ENCODE measurements around the gene ARHGEF3.

The ARHGEF3 gene

DNA sequence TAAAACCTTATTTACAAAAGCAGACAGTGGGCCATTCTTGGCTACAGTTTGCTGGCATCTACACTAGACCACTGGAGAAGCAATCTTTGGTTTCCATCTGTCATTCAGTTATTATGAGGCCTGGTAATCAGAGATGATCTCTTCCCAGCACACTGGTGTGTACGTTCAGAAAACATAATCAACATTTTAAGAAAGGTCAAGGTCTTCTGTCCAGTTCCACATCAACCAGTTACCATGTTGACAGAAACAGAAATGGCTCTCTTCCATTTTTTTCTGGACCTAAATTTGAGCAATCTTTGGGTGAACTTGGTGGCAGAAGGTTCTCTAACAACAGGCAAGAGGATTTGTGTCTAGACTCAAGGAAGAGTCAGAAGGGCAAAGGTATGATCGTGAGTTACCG is 29.8 kb upstream of the ARHGEF3 start:
- ATAC-seq (replicated peaks; ENCODE audit: extremely low read depth, poor library complexity, severe bottlenecking): no peak

DNA sequence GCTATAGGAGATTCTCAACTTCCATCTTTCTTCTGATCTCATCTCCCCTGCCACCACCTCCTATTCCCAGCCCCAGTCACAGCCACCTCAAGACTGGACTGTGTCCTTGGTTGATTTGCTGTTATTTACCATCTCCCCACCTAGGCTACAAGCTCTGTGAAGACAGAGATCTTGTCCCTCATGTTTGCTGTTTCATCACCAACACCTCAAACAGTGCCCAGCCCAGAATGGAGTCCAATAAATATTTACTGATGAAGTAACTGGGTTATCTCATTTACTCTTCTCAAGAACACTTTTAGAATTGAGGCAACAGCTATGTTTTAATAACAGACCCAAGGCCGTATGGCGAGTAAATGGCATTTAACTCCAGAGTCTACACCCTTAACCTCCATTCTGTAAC is 29.1 kb upstream of the ARHGEF3 start:
- H3K4me3 Mint-ChIP-seq: no peak overlapping the region
- DNase-seq (ENCODE audit: low spot score in 2 of 2) (no peak), ATAC-seq (replicated peaks; ENCODE audit: extremely low read depth, poor library complexity, severe bottlenecking) (no peak)
- H3K27ac Mint-ChIP-seq (ENCODE audit: low read depth): no peak overlapping the region
- H3K27me3 Mint-ChIP-seq: no peaks in the 10 kb centered on the region
- no peaks in the 10 kb centered on the region for H3K9me3 Mint-ChIP-seq
- no peaks in the 10 kb centered on the region for H3K36me3 Mint-ChIP-seq (ENCODE audit: insufficient read depth)
- peaks cover 38% of the 10 kb centered on the region for H3K4me1 Mint-ChIP-seq

More for the DNA sequence above, 29.8 kb upstream of the ARHGEF3 start:
- no peak for DNase-seq (ENCODE audit: low spot score in 2 of 2)
- peaks cover 3% of the 10 kb centered on the region for H3K36me3 Mint-ChIP-seq (ENCODE audit: insufficient read depth)
- no peak overlapping the region for H3K4me3 Mint-ChIP-seq
- no peaks in the 10 kb centered on the region for H3K27me3 Mint-ChIP-seq
- H3K4me1 Mint-ChIP-seq: peaks cover 38% of the 10 kb centered on the region
- H3K9me3 Mint-ChIP-seq: no peaks in the 10 kb centered on the region
- peak overlapping the region; percentile 4 for H3K27ac Mint-ChIP-seq (ENCODE audit: low read depth)

DNA sequence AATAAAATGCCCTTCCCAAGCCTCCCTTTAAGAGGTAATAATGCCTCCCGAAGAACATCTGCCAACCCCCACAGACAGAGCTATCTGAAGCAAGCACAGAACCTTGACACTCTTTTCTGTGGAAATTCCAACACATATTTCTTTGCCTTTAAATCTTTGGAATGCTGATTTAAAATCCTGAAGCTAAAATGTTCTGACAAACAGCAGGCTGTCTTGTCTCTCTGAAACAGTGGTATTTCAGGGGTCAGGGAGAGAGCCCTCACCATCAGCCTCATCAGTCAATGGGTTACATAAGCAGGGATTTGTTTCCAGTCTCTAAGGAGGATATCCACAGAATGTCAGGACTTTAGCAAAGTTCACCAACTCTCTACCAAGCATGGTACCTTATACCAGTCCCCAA is 27.8 kb upstream of the ARHGEF3 start:
- H3K4me1 Mint-ChIP-seq: peaks cover 40% of the 10 kb centered on the region
- DNase-seq (ENCODE audit: low spot score in 2 of 2): no peak

DNA sequence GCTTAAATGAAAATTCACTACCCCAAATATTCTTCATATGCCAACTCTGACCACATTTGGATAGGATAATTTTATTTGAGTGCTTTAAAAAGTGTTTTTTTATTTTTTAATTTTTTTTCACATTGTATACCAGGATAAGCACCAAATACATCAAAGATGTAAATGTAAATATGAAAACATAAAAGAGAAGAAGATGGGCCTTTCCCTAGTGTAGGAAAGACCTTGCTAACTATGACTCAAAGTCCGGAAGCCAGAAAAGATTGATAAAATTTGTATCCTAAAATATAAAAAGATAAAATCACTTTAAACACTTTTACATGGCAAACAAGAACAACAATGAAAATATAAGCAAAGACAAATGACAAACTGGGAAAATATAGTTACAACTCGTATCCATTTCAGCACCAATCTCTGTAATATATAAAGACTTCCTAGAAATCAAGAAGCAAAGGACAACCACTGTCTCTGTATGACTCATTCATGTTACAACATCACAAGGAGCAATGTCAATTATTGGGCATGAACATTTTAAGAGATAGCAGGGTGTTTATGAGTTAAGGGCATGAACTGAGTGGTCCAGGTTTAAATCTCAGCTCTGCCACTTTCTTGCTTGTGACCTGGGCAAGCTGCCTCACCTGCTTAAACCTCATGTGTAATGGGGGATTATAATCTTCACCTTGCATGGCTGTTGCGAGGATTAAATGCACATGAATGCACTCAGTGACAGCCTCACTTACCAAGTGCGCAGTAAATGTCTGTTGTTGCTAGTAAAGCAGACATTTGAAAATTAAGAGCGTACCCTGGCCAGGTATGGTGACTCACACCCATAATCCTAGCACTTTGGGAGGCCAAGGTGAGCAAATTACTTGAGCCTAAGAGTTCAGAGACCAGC is 25.3 kb upstream of the ARHGEF3 start:
- H3K27ac Mint-ChIP-seq (ENCODE audit: low read depth): no peak overlapping the region
- no peaks in the 10 kb centered on the region for H3K9me3 Mint-ChIP-seq

More for the DNA sequence above, 27.8 kb upstream of the ARHGEF3 start:
- Mint-ChIP-seq H3K27ac (ENCODE audit: low read depth) (no peak overlapping the region), H3K27me3 (no peaks in the 10 kb centered on the region), H3K9me3 (no peaks in the 10 kb centered on the region), H3K36me3 (ENCODE audit: insufficient read depth) (no peaks in the 10 kb centered on the region), H3K4me3 (no peak overlapping the region)
- no peak for ATAC-seq (replicated peaks; ENCODE audit: extremely low read depth, poor library complexity, severe bottlenecking)

DNA sequence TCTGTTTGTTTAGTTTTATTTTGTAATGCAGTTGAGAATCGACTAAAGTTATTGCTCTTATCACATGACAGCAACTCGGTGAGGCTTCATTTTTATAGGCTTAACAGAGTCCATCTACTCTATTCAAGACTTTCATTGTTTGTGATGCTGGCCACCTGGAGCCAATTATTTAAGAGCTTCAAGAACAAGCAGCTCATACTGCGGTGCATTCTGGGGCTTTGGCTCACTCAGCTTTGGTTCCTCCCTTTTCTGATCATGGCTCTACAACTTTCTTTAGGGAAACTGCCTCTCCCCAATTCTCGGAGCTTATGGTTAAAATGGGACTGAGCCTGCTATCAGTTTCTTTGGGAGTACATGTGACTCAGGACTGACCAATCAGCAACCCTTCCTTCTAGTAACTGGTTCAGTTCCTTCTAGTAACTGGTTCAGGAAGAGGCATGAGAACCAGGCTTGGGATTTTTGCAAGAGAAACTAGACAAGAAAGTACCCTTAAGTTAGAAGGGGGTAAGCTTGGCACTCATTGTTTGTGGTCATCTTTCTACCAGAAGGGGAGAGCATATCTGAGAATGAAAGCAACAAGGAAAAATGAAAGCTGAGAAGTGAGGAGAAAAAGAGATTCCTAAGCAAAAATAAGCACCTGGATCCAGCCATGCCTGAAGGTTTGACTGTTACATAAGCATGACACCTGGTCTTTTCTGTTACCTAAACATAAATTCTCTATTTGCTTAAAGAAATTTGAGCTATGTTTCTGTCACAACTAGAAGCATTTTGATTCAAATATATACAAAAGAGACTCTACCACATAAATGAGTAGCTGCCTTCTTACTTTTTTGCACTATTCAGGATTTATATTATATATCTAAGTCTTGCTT is 24.1 kb upstream of the ARHGEF3 start:
- H3K4me3 Mint-ChIP-seq: no peak overlapping the region
- DNase-seq (ENCODE audit: low spot score in 2 of 2): no peak
- no peaks in the 10 kb centered on the region for H3K27me3 Mint-ChIP-seq
- no peak overlapping the region for H3K27ac Mint-ChIP-seq (ENCODE audit: low read depth)
- no peaks in the 10 kb centered on the region for H3K9me3 Mint-ChIP-seq
- H3K4me1 Mint-ChIP-seq: peaks cover 36% of the 10 kb centered on the region
- H3K36me3 Mint-ChIP-seq (ENCODE audit: insufficient read depth): no peaks in the 10 kb centered on the region
- ATAC-seq (replicated peaks; ENCODE audit: extremely low read depth, poor library complexity, severe bottlenecking): no peak

More for the DNA sequence above, 25.3 kb upstream of the ARHGEF3 start:
- Mint-ChIP-seq H3K36me3 (ENCODE audit: insufficient read depth) (no peaks in the 10 kb centered on the region), H3K27me3 (no peaks in the 10 kb centered on the region), H3K4me1 (peaks cover 40% of the 10 kb centered on the region), H3K4me3 (no peak overlapping the region)
- DNase-seq (ENCODE audit: low spot score in 2 of 2) (no peak), ATAC-seq (replicated peaks; ENCODE audit: extremely low read depth, poor library complexity, severe bottlenecking) (no peak)

DNA sequence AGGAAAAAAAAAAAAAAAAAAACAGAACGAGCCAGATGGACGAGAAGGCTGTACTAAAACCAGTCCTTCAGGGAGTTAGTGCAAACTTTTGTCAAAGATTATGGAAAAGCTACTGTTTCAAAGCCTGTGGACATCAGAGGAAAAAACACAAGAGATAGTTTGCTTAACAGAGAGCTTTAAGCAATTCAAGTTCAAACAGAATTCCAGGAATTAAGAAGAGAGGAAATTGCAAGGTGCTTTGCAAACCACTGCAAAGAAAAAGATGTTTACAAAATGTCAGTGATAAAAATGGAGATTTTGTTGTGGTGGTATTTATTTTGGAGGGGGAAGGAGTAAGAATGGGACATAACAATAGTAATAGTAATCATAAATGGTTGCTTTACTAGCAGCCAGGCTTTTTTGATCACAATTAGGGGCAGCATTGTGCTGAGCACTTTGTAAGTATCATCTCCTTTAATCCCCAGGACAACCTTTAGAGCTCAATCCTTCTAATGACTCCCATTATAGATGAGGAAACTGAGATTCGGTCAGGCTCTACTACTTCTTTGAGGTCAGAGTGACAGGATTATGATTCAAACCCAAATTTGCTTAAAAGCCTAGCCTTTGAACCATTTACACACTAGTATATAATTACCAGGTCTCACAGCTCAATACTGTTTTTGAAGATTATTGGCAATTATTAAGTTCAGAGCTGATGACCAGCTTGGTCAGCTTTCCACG is 22.4 kb upstream of the ARHGEF3 start:
- Mint-ChIP-seq H3K27me3 (no peaks in the 10 kb centered on the region), H3K9me3 (no peaks in the 10 kb centered on the region), H3K4me1 (peaks cover 34% of the 10 kb centered on the region), H3K4me3 (no peak overlapping the region), H3K36me3 (ENCODE audit: insufficient read depth) (peaks cover 2% of the 10 kb centered on the region), H3K27ac (ENCODE audit: low read depth) (peak overlapping the region; percentile 66)
- no peak for DNase-seq (ENCODE audit: low spot score in 2 of 2)
- ATAC-seq (replicated peaks; ENCODE audit: extremely low read depth, poor library complexity, severe bottlenecking): no peak

DNA sequence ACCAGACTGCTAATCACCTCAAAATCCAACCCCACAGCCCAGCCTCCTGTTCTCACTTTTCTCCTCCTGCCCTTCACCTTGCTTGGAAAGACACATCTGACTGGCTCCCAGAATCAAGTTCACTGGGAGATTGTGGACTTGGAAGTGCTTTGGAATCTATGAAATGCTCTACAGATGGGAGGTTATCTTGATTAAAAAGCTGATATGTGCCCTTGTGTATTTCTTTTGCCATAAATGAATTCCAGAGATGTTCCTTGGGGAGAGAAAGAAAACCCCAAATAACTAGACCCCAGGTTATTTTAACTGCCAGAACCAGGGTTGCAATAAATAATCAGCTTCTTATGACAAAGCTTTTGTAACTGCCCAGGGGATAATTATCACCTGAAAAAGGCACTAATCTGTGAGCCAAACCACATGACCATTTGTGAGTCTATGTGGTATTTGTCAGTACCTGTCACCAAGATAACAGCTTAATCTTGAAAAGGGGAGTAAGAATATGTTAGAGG is 21.7 kb upstream of the ARHGEF3 start:
- no peaks in the 10 kb centered on the region for H3K9me3 Mint-ChIP-seq
- peaks cover 38% of the 10 kb centered on the region for H3K4me1 Mint-ChIP-seq
- H3K36me3 Mint-ChIP-seq (ENCODE audit: insufficient read depth): peaks cover 2% of the 10 kb centered on the region
- no peak overlapping the region for H3K4me3 Mint-ChIP-seq
- no peak for ATAC-seq (replicated peaks; ENCODE audit: extremely low read depth, poor library complexity, severe bottlenecking)
- peak overlapping the region; percentile 66 for H3K27ac Mint-ChIP-seq (ENCODE audit: low read depth)
- no peak for DNase-seq (ENCODE audit: low spot score in 2 of 2)
- H3K27me3 Mint-ChIP-seq: no peaks in the 10 kb centered on the region

DNA sequence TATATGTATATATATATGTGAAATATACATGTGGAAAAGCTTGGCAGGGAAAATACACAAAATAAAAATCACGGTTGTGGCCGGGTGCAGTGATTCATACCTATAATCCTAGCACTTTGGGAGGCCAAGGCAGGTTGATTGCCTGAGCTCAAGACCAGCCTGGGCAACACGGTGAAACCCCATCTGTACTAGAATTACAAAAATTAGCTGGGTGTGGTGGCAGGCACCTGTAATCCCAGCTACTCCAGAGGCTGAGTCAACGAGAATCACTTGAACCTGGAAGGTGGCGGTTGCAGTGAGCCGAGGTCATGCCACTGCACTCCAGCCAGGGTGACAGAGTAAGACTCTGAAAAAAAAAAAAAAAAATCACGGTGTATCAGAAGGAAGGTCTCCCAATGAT is 20.8 kb upstream of the ARHGEF3 start:
- Mint-ChIP-seq H3K9me3 (no peaks in the 10 kb centered on the region), H3K27ac (ENCODE audit: low read depth) (no peak overlapping the region), H3K4me1 (peaks cover 47% of the 10 kb centered on the region), H3K4me3 (no peak overlapping the region), H3K27me3 (no peaks in the 10 kb centered on the region), H3K36me3 (ENCODE audit: insufficient read depth) (peaks cover 2% of the 10 kb centered on the region)
- DNase-seq (ENCODE audit: low spot score in 2 of 2) (no peak), ATAC-seq (replicated peaks; ENCODE audit: extremely low read depth, poor library complexity, severe bottlenecking) (no peak)

DNA sequence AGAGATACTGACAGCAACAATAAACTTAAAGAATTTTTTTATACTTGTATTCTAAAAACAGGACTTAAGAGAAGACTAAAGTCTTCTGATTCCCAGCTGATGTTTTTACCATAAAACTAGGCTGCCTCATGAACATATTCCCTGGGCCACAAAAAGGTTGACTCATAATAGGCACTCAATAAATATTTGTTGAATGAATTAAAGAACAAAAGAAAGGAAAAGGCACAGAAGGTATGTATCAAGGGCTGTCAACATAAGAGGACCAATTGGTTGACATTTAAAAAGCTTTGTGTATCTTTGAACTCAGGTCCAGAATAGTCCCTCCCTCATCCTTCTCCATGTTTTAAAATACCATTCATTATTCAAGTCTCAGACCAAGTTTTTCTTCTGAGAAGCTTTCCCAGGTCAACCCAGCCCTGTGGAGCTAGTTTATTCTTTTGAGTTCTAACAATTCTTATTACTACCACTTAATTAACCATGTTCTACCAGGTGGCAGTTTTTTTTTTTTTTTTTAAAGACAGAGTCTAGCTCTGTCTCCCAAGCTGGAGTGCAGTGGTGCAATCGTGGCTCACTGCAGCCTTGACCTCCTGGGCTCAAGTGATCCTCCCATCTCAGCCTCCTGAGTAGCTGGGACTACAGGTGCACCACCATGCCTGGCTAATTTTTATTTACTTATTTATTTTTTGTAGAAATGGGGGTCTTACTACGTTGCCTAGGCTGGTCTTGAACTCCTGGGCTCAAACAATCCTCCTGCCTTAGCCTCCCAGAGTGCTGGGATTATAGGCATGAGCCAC is 17.5 kb upstream of the ARHGEF3 start:
- DNase-seq (ENCODE audit: low spot score in 2 of 2): no peak
- Mint-ChIP-seq H3K36me3 (ENCODE audit: insufficient read depth) (peaks cover 2% of the 10 kb centered on the region), H3K27me3 (no peaks in the 10 kb centered on the region), H3K27ac (ENCODE audit: low read depth) (no peak overlapping the region), H3K9me3 (no peaks in the 10 kb centered on the region), H3K4me1 (peaks cover 67% of the 10 kb centered on the region), H3K4me3 (no peak overlapping the region)
- ATAC-seq (replicated peaks; ENCODE audit: extremely low read depth, poor library complexity, severe bottlenecking): no peak

DNA sequence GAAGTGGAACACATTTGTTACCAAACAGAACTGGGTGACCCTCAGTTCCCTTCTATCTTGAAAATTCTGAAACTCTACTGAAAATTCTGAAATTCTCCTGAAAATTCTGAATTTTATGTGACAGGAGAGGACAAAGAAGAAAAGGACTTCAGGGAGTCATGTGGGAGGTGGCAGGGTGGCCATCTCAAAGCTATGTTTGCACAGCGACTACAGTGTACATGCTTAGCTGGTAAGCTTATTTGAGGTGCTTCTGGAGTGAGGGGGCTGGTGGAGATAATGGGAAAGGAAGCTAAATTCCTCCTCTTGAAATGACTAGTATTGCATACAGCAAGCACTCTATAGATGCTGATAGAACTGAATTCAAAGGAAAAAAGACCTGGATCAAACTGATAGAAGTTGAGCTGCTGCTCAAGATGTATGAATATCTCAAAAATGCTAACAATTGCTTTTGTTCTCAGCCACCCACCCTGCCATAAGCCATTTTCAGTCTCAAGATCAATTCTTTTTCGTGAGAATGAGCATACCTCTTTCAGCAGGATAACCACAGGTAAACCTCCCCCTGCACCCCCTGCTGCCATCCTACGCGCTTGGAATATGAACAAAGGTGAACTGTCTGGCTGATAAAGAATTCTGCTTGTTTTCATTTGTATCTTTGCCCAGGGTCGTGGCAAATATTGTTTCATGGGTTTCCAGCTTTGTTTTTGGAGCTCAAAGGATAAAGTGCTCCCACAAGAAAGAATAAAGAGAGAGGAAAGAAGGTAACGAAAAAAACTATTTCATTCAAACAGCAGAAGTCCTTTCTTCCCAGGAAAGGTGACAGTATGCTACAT is 16.6 kb upstream of the ARHGEF3 start:
- DNase-seq (ENCODE audit: low spot score in 2 of 2): no peak
- Mint-ChIP-seq H3K4me3 (no peak overlapping the region), H3K27ac (ENCODE audit: low read depth) (peak overlapping the region; percentile 16), H3K9me3 (no peaks in the 10 kb centered on the region), H3K4me1 (peaks cover 67% of the 10 kb centered on the region), H3K36me3 (ENCODE audit: insufficient read depth) (peaks cover 2% of the 10 kb centered on the region), H3K27me3 (no peaks in the 10 kb centered on the region)
- ATAC-seq (replicated peaks; ENCODE audit: extremely low read depth, poor library complexity, severe bottlenecking): no peak

DNA sequence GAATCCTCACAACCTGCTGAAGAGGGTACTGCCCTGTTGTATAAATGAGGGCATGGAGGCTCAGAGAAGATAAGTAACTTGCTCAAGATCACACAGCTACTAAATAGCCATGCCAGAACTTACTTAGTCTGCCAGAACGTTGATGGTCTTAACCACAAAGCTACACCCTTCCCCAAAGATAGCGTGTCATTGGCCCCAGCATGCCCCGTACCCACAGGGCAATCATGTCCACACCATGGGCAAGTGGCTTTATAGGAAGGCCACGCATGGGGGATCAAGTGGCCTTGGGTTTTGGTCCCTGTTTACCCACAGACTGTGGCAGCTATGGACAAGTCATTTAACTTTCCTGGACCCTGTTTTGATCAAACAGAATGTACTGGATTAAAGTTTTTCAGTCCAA is 15.9 kb upstream of the ARHGEF3 start:
- Mint-ChIP-seq H3K36me3 (ENCODE audit: insufficient read depth) (peaks cover 2% of the 10 kb centered on the region), H3K4me3 (no peak overlapping the region), H3K27me3 (no peaks in the 10 kb centered on the region), H3K9me3 (no peaks in the 10 kb centered on the region), H3K27ac (ENCODE audit: low read depth) (peak overlapping the region; percentile 16), H3K4me1 (peaks cover 71% of the 10 kb centered on the region)
- DNase-seq (ENCODE audit: low spot score in 2 of 2) (no peak), ATAC-seq (replicated peaks; ENCODE audit: extremely low read depth, poor library complexity, severe bottlenecking) (no peak)

Data from central memory CD8-positive, alpha-beta T cell (primary cell).